ENCODE results near the gene SORCS2. TPM values are rescaled to one million over a fixed set of nuclear protein-coding genes. Genes with fewer than 3 reads are reported as not detected.
A peak's percentile ranks its signal among the peaks of the same experiment; 100 is the strongest.

SORCS2 gene
- total RNA-seq, 6 donors from 2014 or later, result 2.2 to 28.3 (median 7.2) TPM

DNA sequence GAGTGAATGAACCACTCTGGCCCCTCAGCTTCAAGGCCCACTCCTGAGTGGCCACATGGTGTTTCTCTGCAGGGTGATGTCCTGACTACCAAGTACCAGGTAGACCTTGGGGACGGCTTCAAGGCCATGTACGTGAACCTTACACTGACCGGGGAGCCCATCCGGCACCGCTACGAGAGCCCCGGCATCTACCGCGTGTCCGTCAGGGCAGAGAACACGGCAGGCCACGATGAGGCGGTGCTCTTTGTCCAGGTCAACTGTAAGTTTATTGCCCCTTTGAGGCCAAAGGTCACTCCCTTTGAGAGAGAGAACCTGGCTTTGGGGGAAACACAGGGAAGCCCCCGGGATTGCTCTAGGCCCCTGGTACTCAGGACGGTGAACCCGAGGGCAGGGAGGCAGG is 531.3 kb downstream of the SORCS2 start:
- H3K36me3 ChIP-seq, result no peaks in the 10 kb centered on the region
- no peaks in the 10 kb centered on the region for H3K27me3 ChIP-seq
- 94 to 97% methylated on average over 15 to 16 of the region's 16 CpGs for WGBS, 2 donors
- no peak for ATAC-seq (ENCODE audit: low FRiP score in 2 of 2)
- no peak overlapping the region for H3K27ac ChIP-seq
- peaks cover 0 to 5% (median 2%) of the 10 kb centered on the region in 4 donors for H3K4me1 ChIP-seq
- TF ChIP-seq CTCF (IDR thresholded peaks at IDR 0.05) (no peak), EP300 (IDR thresholded peaks at IDR 0.05) (no peak), POLR2A (IDR thresholded peaks at IDR 0.05) (no peak), POLR2AphosphoS5 (IDR thresholded peaks at IDR 0.05) (no peak)
- H3K4me3 ChIP-seq, result no peak overlapping the region
- peak in 1 of 2 donors; percentile 66 for DNase-seq
- H3K9me3 ChIP-seq, result no peaks in the 10 kb centered on the region

DNA sequence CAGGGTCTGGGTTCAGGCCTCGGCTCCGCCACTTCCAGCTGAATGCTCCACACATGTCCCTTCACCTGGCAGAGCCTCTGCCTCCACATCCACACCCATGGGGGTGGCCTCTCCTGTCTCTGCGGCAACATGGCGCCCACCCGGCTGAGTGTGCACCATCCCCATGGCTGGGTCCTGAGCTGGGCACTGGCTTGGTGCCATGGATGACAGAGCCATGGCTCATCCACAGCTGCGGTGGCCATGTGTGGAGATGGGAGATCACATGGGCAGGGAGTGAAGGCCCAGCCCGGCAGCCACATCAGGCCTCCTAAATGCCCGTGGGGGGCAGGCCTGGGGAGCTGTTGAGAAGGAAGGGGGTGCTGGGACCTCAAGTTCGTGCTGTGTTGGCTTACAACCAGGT is 533.6 kb downstream of the SORCS2 start:
- no peaks in the 10 kb centered on the region for H3K27me3 ChIP-seq
- WGBS, 2 donors, result 84 to 90% methylated on average over 7 to 9 of the region's 9 CpGs
- H3K9me3 ChIP-seq, result no peaks in the 10 kb centered on the region
- no peak overlapping the region for H3K27ac ChIP-seq
- H3K4me1 ChIP-seq, result no peaks in the 10 kb centered on the region
- H3K36me3 ChIP-seq, result no peaks in the 10 kb centered on the region
- DNase-seq (peak in 1 of 2 donors; percentile 60), ATAC-seq (ENCODE audit: low FRiP score in 2 of 2) (no peak)
- no peak overlapping the region for H3K4me3 ChIP-seq
- TF ChIP-seq POLR2AphosphoS5 (IDR thresholded peaks at IDR 0.05) (no peak), EP300 (IDR thresholded peaks at IDR 0.05) (no peak), CTCF (IDR thresholded peaks at IDR 0.05) (no peak), POLR2A (IDR thresholded peaks at IDR 0.05) (no peak)

GRCh38 chr4:7726665-7727413 is 534.5 kb downstream of the SORCS2 start:
- Histone ChIP-seq H3K27ac (no peak overlapping the region), H3K27me3 (no peaks in the 10 kb centered on the region), H3K4me3 (no peak overlapping the region), H3K9me3 (no peaks in the 10 kb centered on the region), H3K36me3 (no peaks in the 10 kb centered on the region), H3K4me1 (no peaks in the 10 kb centered on the region)
- WGBS, 2 donors, result 83 to 86% methylated on average over 11 to 22 of the region's 22 CpGs
- peak in 1 of 2 donors; percentile 67 for DNase-seq
- ATAC-seq (ENCODE audit: low FRiP score in 2 of 2), result no peak
- TF ChIP-seq POLR2AphosphoS5 (IDR thresholded peaks at IDR 0.05) (no peak), CTCF (IDR thresholded peaks at IDR 0.05) (no peak), POLR2A (IDR thresholded peaks at IDR 0.05) (no peak), EP300 (IDR thresholded peaks at IDR 0.05) (no peak)

- no peak for TF ChIP-seq CTCF (IDR thresholded peaks at IDR 0.05)
- TF ChIP-seq EP300 (IDR thresholded peaks at IDR 0.05), result no peak
- TF ChIP-seq POLR2AphosphoS5 (IDR thresholded peaks at IDR 0.05), result no peak
- TF ChIP-seq POLR2A (IDR thresholded peaks at IDR 0.05), result no peak
- Histone ChIP-seq H3K27me3 (no peaks in the 10 kb centered on the region), H3K4me3 (no peak overlapping the region), H3K36me3 (no peaks in the 10 kb centered on the region), H3K4me1 (no peaks in the 10 kb centered on the region), H3K9me3 (no peaks in the 10 kb centered on the region), H3K27ac (no peak overlapping the region)
- peak in 1 of 2 donors; percentile 38 for ATAC-seq (ENCODE audit: low FRiP score in 2 of 2)
- 92% methylated on average over 1 of the region's 1 CpG; no CpG with 5 or more reads in 1 of the 2 donors for WGBS, 2 donors
- DNase-seq, result no peak
These were observed 535.4 kb downstream of the SORCS2 start for GRCh38 chr4:7727749-7728148.

DNA sequence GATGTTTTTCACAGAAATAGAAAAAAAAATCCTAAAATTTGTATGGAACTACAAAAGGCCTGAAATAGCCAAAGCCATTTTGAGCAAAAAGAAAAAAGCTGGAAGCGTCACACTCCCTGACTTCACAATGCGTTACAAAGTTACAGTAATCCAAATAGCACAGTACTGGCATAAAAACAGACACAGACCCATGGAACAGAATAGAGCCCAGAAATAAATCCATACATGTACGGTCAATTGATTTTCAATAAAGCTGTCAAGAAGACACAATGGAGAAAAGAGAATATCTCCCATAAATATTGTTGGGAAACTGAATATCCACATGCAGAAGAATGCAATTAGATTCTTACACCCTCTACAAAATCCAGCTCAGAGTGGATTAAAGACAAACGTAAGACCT is 539.1 kb downstream of the SORCS2 start:
- peaks cover 0 to 6% (median 0%) of the 10 kb centered on the region in 4 donors for H3K4me1 ChIP-seq
- ATAC-seq (ENCODE audit: low FRiP score in 2 of 2) (no peak), DNase-seq (no peak)
- no peaks in the 10 kb centered on the region for H3K9me3 ChIP-seq
- TF ChIP-seq POLR2AphosphoS5 (IDR thresholded peaks at IDR 0.05) (no peak), POLR2A (IDR thresholded peaks at IDR 0.05) (no peak), CTCF (IDR thresholded peaks at IDR 0.05) (no peak)
- WGBS, 2 donors, result 82 to 83% methylated on average over 4 of the region's 4 CpGs
- no peaks in the 10 kb centered on the region for H3K36me3 ChIP-seq
- no peak overlapping the region for H3K27ac ChIP-seq
- no peak overlapping the region for H3K4me3 ChIP-seq
- peaks cover 0 to 6% (median 0%) of the 10 kb centered on the region in 4 donors for H3K27me3 ChIP-seq
